ENCODE measurements around the gene GSC.
"Not testable (repeated sequence)": the region's sequence is repeated elsewhere in the genome, so short reads cannot be mapped to it uniquely, and the experiment has no call there.

GSC gene

GRCh38 chr14:94746131-94746530 lies 23.8 kb downstream of the GSC start:
- DNase-seq (ENCODE audit: low spot score), result no peak

DNA sequence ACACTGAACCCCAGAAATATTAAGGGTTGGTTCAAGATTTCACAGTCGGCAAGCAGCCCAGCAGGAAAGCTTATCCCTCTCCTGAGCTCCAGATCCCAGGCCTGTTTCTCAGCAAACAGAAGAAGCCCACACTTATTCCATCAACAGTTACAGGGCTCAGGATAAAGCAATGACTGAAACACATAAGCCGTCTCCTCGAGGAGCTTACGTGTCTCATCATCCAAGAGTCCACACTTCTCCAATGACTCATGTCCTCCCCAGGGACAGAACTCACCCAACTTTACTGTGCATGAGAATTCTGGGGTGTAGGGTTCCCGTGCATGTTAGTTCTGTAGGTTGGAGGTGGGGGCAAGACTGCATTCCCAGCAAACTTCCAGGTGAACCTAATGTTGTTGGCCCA lies 31.2 kb downstream of the GSC start:
- no peak for DNase-seq (ENCODE audit: low spot score)

DNA sequence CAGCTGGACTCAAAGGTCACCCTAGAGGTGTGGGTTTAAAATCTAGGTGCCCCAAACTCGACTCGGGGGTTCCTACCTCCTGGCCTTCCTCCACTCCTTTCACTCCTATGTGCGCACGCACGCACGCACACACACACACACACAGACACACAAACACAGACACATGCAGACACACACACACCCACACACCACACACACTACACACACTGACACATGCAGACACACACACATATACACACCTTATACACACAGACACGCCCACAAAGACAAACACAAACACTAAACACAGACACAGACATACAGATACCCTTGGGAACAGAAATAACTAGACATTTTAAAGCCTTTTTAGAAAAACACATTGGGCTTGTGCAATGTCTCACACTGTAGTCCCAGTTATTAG lies 31.8 kb downstream of the GSC start:
- DNase-seq (ENCODE audit: low spot score), result no peak

DNA sequence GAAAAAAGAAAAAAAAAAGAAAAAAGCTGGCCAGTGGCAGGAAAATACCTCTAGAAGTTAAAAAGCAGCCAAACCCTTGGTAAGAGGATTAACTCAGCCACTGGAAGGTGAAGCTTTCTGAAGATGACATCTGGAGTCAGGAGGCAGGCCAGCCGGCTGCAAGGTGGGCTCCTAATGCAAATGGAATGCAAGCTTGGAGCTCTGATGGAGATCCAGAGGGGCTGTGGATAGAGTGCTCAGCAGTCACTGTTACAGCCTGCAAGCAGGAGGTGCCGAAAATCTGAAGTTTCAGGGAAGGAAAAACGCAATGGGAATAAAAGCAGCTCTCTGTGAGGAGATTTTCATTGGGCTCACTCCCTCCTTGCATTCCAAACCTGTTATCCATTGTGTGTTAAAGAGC lies 41.0 kb downstream of the GSC start:
- DNase-seq (ENCODE audit: low spot score), result no peak

- DNase-seq (ENCODE audit: low spot score), result not testable (repeated sequence)
Observed at GRCh38 chr14:94728440-94728839, 41.5 kb downstream of the GSC start.

GRCh38 chr14:94726649-94727048 lies 43.3 kb downstream of the GSC start:
- DNase-seq (ENCODE audit: low spot score), result not testable (repeated sequence)

DNA sequence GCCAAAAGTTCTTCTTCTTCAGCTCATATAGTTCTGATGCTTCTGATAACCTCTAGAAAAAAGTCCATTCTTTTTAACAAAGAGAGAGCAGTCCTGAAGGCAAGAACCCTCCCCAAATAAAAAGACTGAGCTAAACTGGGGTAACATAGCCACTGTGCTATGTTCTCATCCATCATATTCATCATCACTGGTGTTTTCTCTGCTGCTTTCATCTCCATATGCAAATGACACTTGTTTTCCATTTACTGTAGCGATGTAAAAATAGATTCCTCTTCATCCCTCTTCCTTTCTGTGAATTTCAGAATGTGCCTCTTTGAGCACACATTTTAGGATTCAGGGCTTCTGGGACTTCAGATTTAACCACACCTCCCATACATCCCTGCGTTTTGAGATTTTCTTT lies 44.9 kb downstream of the GSC start:
- no peak for DNase-seq (ENCODE audit: low spot score)

- DNase-seq (ENCODE audit: low spot score), result no peak
Observed at GRCh38 chr14:94722397-94722796, 47.5 kb downstream of the GSC start.
